Esophagus (tissue), 2 donors: ENCODE data around the gene HADHA. TPM values are rescaled to one million over a fixed set of nuclear protein-coding genes. Genes with fewer than 3 reads are reported as not detected.

Experiments used
- H3K27ac ChIP-seq, 2 donors: one replicate each; pipeline ENCODE4 v1.5.1; 2013; ENCODE audit warnings: low read depth in 2 of 2, mild to moderate bottlenecking in 2 of 2, inconsistent platforms in 1 of 2, low read length in 1 of 2, moderate library complexity in 1 of 2
- H3K27me3 ChIP-seq, 2 donors: one replicate each; pipeline ENCODE4 v1.6.1; 2013; ENCODE audit warnings: low read length in 2 of 2, control low read depth in 1 of 2, mild to moderate bottlenecking in 1 of 2; ENCODE audit not compliant: insufficient read depth in 2 of 2, control insufficient read depth in 1 of 2
- H3K36me3 ChIP-seq, 2 donors: one replicate each; pipeline ENCODE4 v1.6.1; 2013; ENCODE audit warnings: low read length in 1 of 2; ENCODE audit not compliant: control insufficient read depth in 2 of 2, insufficient read depth in 2 of 2
- H3K4me1 ChIP-seq, 2 donors: one replicate each; pipeline ENCODE4 v1.6.1; 2013; ENCODE audit warnings: low read length in 1 of 2; ENCODE audit not compliant: control insufficient read depth in 2 of 2, insufficient read depth in 2 of 2
- H3K4me3 ChIP-seq, 2 donors: one replicate each; pipeline ENCODE4 v1.5.1; 2013; ENCODE audit warnings: low read length in 2 of 2, mild to moderate bottlenecking in 2 of 2, low read depth in 1 of 2, moderate library complexity in 1 of 2
- H3K9me3 ChIP-seq, 2 donors: one replicate each; pipeline ENCODE4 v1.6.1; 2013; ENCODE audit warnings: mild to moderate bottlenecking in 2 of 2, low read depth in 1 of 2, low read length in 1 of 2, moderate library complexity in 1 of 2; ENCODE audit not compliant: control insufficient read depth in 2 of 2, insufficient read depth in 1 of 2
- WGBS, 2 donors: extraction: QIAGEN DNeasy Blood & Tissue Kit; methylation state at CpG; one replicate each; pipeline ENCODE4 v1.1.7; 2013; 5-methylcytosine and 5-hydroxymethylcytosine counted together
- polyA plus RNA-seq, 2 donors: library from polyadenylated mRNA; stranded (reverse); fragments of 200-250 nt; gene quantifications; one replicate each; pipeline ENCODE4 v1.2.3, GENCODE V29; 2013
- donor health status: healthy with polysubstance abuse.
- donor health status: Bipolar disorder and iron deficiency.

Gene HADHA
- polyA plus RNA-seq, 2 donors = 26.4 to 77.1 TPM

- Histone ChIP-seq H3K27ac (no peak overlapping the region), H3K36me3 (peaks cover 0 to 20% of the 10 kb centered on the region in 2 donors)
- 87 to 88% methylated on average over 4 of the region's 4 CpGs for WGBS, 2 donors
Observed at GRCh38 chr2:26189123-26189522, 55.3 kb downstream of the HADHA start.

DNA sequence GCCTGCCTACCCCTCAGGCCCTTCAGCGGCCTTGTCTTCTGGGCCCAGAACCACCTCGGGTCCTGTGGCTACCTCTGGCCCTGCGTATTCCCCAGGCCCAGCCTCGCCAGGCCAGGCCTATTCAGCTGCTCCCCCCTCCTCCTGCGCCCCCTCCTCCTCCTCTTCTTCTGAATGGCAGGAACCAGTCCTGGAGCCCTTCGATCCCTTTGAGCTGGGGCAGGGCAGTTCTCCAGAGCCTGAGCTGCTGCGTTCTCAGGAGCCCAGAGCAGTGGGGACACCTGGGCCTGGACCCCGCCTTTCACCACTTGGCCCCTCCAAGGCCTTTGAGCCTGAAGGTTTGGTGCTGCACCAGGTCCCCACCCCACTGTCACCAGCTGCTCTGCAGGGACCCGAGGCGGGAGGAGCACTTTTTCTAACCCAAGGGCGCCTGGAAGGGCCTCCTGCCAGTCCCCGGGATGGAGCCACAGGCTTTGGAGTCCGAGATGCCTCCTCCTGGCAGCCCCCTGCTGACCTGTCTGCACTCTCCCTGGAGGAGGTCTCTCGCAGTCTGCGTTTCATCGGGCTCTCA lies 56.8 kb downstream of the HADHA start:
- Histone ChIP-seq H3K27me3 (no peaks in the 10 kb centered on the region), H3K4me3 (no peak overlapping the region), H3K9me3 (no peaks in the 10 kb centered on the region), H3K36me3 (peaks cover 0 to 14% of the 10 kb centered on the region in 2 donors), H3K4me1 (peaks cover 3% of the 10 kb centered on the region in 2 donors), H3K27ac (no peak overlapping the region)
- 86 to 87% methylated on average over 16 of the region's 16 CpGs for WGBS, 2 donors

More at GRCh38 chr2:26189123-26189522, 55.3 kb downstream of the HADHA start:
- peaks cover 3% of the 10 kb centered on the region in 2 donors for H3K4me1 ChIP-seq
- H3K27me3 ChIP-seq = no peaks in the 10 kb centered on the region
- no peak overlapping the region for H3K4me3 ChIP-seq
- H3K9me3 ChIP-seq = no peaks in the 10 kb centered on the region

GRCh38 chr2:26187114-26187513 lies 57.3 kb downstream of the HADHA start:
- Histone ChIP-seq H3K27me3 (no peaks in the 10 kb centered on the region), H3K27ac (no peak overlapping the region), H3K4me1 (peaks cover 3 to 5% of the 10 kb centered on the region in 2 donors), H3K4me3 (no peak overlapping the region), H3K36me3 (peaks cover 0 to 14% of the 10 kb centered on the region in 2 donors), H3K9me3 (no peaks in the 10 kb centered on the region)
- 91 to 92% methylated on average over 14 to 15 of the region's 15 CpGs for WGBS, 2 donors

DNA sequence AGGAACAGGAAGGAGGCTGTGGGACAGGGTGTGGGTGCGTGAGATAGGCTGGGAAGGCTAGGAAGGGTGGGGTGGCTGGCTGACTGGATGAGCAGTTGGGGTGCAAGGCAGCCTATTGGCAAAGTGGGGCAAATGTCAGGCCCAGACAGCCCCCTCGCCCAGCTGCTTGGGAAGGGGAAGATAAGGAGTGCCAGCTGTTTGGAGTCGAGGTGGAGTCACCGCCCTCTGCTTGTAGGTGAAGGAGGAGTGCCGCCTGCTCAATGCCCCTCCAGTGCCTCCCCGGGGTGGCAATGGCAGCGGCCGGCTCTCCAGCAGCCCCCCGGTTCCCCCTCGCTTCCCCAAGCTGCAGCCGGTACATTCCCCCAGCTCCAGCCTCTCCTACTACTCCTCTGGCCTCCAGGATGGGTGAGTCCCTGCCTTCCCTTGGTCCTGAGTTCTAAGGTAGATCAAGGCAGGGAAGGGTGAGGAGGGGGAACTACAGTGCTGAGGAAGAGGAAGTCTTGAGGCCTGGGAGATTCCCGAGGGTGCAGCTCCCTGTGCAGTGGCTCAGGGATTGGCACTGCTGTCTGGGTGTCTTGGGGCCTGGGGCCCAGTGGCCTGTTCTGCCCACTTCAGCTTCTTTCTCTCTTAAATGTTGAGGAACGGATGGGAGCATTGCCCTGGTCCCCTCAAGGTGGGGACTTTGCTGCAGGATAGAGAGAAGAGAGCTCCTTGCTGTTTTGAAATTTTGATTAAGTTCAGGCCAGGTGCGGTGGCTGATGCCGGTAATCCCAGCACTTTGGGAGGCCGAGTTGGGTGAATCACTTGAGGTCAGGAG lies 58.3 kb downstream of the HADHA start:
- H3K9me3 ChIP-seq = no peaks in the 10 kb centered on the region
- WGBS, 2 donors = 88 to 90% methylated on average over 16 of the region's 16 CpGs
- no peak overlapping the region for H3K4me3 ChIP-seq

GRCh38 chr2:26185304-26185928 lies 59.0 kb downstream of the HADHA start:
- Histone ChIP-seq H3K27me3 (no peaks in the 10 kb centered on the region), H3K27ac (peak overlapping the region; percentile 25 to 55), H3K36me3 (peaks cover 0 to 2% of the 10 kb centered on the region in 2 donors), H3K4me3 (peak overlapping the region; percentile 45 to 46), H3K9me3 (no peaks in the 10 kb centered on the region), H3K4me1 (peaks cover 3 to 5% of the 10 kb centered on the region in 2 donors)
- WGBS, 2 donors = 49 to 54% methylated on average over 20 of the region's 20 CpGs

More for the DNA sequence above, 58.3 kb downstream of the HADHA start:
- H3K27ac ChIP-seq = no peak overlapping the region
- peaks cover 3 to 5% of the 10 kb centered on the region in 2 donors for H3K4me1 ChIP-seq
- peaks cover 0 to 8% of the 10 kb centered on the region in 2 donors for H3K36me3 ChIP-seq
- no peaks in the 10 kb centered on the region for H3K27me3 ChIP-seq

GRCh38 chr2:26184555-26185303 lies 59.7 kb downstream of the HADHA start:
- Histone ChIP-seq H3K4me1 (peaks cover 3 to 5% of the 10 kb centered on the region in 2 donors), H3K27ac (peak overlapping the region; percentile 51 to 55)

DNA sequence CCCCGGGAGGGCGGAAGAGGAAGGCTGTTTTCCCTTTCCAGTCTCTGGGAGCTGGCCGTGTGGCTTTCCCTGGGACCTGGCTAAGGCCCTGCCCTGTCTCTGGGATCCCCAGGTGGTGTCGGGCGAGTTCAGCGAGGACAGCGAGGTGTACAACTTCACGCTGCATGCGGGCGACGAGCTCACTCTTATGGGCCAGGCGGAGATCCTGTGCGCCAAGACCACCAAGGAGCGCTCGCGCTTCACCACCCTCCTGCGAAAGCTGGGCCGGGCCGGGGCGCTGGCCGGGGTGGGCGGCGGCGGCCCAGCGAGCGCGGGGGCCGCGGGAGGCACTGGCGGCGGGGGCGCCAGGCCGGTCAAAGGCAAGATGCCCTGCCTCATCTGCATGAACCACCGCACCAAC lies 60.3 kb downstream of the HADHA start:
- H3K9me3 ChIP-seq = no peaks in the 10 kb centered on the region
- WGBS, 2 donors = 77 to 79% methylated on average over 31 to 34 of the region's 34 CpGs
- peaks cover 3 to 9% of the 10 kb centered on the region in 2 donors for H3K4me1 ChIP-seq
- no peaks in the 10 kb centered on the region for H3K27me3 ChIP-seq
- H3K4me3 ChIP-seq = peak overlapping the region; percentile 46 to 48
- H3K27ac ChIP-seq = no peak overlapping the region
- H3K36me3 ChIP-seq = no peaks in the 10 kb centered on the region

More at GRCh38 chr2:26184555-26185303, 59.7 kb downstream of the HADHA start:
- WGBS, 2 donors = 8 to 9% methylated on average over 70 to 114 of the region's 114 CpGs
- no peaks in the 10 kb centered on the region for H3K27me3 ChIP-seq
- peak overlapping the region; percentile 46 to 48 for H3K4me3 ChIP-seq
- H3K9me3 ChIP-seq = no peaks in the 10 kb centered on the region
- H3K36me3 ChIP-seq = no peaks in the 10 kb centered on the region

GRCh38 chr2:26182887-26183630 lies 61.4 kb downstream of the HADHA start:
- no peaks in the 10 kb centered on the region for H3K27me3 ChIP-seq
- no peaks in the 10 kb centered on the region for H3K36me3 ChIP-seq
- peaks cover 3 to 10% of the 10 kb centered on the region in 2 donors for H3K4me1 ChIP-seq
- H3K9me3 ChIP-seq = no peaks in the 10 kb centered on the region
- no peak overlapping the region for H3K27ac ChIP-seq
- H3K4me3 ChIP-seq = no peak overlapping the region
- 96 to 97% methylated on average over 11 of the region's 11 CpGs for WGBS, 2 donors
